Measurements from ENCODE around the gene CDYL2. TPM values are rescaled to one million over a fixed set of nuclear protein-coding genes. Genes with fewer than 3 reads are reported as not detected.

Gene CDYL2
- total and polyA plus RNA-seq, 7 donors: 0.23 to 2.2 (median 1.0) TPM

DNA sequence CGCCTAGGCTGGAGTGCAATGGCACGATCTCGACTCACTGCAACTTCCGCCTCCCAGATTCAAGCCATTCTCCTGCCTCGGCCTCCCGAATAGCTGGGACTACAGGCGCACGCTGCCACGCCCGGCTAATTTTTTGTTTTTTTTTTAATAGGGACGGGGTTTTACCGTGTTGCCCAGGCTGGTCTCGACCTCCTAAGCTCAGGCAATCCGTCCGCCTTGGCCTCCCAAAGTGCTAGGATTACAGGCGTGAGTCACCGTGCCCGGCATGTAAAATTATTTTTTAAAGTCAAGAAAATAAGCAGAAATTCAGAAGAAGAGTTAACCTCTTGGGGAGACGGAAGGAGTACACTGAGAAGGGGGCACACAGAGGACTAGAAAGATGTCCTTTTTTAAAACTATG is 27.5 kb downstream of the CDYL2 start:
- Histone ChIP-seq H3K36me3 (ENCODE audit: insufficient read depth in 1 of 2, low read depth in 1 of 2) (no peaks in the 10 kb centered on the region), H3K27me3 (ENCODE audit: insufficient read depth in 3 of 3, low read length in 2 of 3) (no peaks in the 10 kb centered on the region), H3K9me3 (peaks cover 14% of the 10 kb centered on the region), H3K4me1 (no peaks in the 10 kb centered on the region), H3K27ac (no peak overlapping the region), H3K4me3 (no peak overlapping the region)
- intact Hi-C loops (cut with DNase I): no loop called here
- ATAC-seq: no peak
- DNase-seq: no peak
- TF ChIP-seq, protein P1, sequence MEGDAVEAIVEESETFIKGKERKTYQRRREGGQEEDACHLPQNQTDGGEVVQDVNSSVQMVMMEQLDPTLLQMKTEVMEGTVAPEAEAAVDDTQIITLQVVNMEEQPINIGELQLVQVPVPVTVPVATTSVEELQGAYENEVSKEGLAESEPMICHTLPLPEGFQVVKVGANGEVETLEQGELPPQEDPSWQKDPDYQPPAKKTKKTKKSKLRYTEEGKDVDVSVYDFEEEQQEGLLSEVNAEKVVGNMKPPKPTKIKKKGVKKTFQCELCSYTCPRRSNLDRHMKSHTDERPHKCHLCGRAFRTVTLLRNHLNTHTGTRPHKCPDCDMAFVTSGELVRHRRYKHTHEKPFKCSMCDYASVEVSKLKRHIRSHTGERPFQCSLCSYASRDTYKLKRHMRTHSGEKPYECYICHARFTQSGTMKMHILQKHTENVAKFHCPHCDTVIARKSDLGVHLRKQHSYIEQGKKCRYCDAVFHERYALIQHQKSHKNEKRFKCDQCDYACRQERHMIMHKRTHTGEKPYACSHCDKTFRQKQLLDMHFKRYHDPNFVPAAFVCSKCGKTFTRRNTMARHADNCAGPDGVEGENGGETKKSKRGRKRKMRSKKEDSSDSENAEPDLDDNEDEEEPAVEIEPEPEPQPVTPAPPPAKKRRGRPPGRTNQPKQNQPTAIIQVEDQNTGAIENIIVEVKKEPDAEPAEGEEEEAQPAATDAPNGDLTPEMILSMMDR (IDR thresholded peaks at IDR 0.05): no peak
- 80 to 85% (median 84%) methylated on average over 19 of the region's 19 CpGs for WGBS, 3 donors

DNA sequence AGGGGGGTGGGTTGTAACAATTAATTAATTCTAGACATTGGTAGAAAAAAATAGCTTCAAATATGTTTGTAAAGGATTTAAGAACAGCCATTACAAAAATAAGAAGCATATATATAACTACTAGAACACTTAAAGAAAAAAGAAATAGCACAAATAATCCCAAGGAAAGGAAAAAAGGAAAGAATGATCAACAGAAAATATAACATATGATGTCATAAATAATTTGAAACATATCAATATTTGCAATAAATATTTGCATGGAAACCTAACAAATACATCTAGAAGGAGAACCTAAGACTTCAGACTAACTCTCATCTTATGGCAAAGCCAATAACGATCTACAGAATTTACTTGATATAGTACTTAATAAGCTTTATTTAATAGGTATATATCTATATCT is 28.9 kb downstream of the CDYL2 start:
- Histone ChIP-seq H3K27ac (no peak overlapping the region), H3K4me1 (no peaks in the 10 kb centered on the region), H3K27me3 (ENCODE audit: insufficient read depth in 3 of 3, low read length in 2 of 3) (no peaks in the 10 kb centered on the region), H3K9me3 (peaks cover 17% of the 10 kb centered on the region), H3K4me3 (no peak overlapping the region), H3K36me3 (ENCODE audit: insufficient read depth in 1 of 2, low read depth in 1 of 2) (no peaks in the 10 kb centered on the region)
- ATAC-seq: no peak
- TF ChIP-seq, protein P1 (IDR thresholded peaks at IDR 0.05): no peak
- intact Hi-C loops (cut with DNase I): no loop called here
- 92 to 98% (median 98%) methylated on average over 1 of the region's 1 CpG for WGBS, 3 donors
- DNase-seq: no peak

DNA sequence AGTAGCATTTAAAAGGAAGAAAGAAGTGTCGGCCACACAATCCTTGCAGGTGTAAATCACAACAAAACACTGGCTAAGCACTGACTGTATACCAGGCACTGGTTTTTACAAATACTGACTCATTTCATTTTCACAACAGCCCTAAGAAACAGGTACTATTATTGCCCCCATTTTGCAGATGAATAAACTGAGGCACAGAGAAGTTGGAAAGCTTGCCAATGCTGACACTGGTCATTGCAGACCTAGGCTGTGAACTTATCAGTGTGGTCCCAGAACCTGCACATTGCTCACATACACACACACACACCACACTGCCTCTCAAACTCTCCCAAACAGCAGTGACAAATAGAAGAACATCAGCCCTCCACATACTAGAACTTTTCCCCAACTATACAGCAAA is 37.6 kb downstream of the CDYL2 start:
- Histone ChIP-seq H3K4me3 (no peak overlapping the region), H3K4me1 (no peaks in the 10 kb centered on the region), H3K27ac (no peak overlapping the region), H3K27me3 (ENCODE audit: insufficient read depth in 3 of 3, low read length in 2 of 3) (no peaks in the 10 kb centered on the region), H3K9me3 (peaks cover 22% of the 10 kb centered on the region), H3K36me3 (ENCODE audit: insufficient read depth in 1 of 2, low read depth in 1 of 2) (no peaks in the 10 kb centered on the region)
- intact Hi-C loops (cut with DNase I): no loop called here
- 80 to 90% (median 87%) methylated on average over 1 of the region's 1 CpG for WGBS, 3 donors
- DNase-seq (no peak), ATAC-seq (no peak)
- TF ChIP-seq, protein P1 (IDR thresholded peaks at IDR 0.05): no peak

DNA sequence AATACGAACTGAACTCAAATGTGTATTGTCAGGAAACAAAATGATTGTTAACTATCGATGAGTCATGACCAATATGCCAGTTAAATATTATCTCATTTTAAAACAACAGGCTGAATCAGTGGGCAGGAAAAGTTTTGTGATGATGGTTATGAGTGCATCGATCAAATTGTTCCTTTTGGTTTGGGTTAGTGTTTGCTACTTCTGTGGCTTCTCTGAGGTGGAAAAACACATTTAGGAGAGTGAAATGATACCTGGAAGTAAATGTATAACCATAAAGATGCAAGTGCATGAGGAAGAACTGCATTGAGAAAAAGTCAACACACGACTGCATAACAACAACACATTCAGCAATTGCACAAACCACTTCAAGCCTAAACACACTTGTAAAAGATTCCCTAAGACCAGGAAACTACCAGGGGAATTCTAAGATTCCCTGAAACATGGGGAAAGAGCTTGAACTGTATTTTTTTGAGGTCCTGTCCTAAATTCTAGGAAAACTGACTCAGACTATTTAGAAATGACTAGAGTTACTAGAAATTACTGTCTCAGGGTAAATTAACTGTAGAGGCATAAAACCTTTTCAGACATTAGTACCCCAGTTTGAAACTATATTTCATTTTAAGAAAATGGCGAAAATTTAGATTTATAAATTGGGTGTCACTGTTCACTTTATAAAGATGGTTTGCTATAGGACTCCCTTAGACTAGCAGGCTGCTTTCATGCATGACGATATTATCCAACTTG is 44.8 kb downstream of the CDYL2 start:
- Histone ChIP-seq H3K36me3 (ENCODE audit: insufficient read depth in 1 of 2, low read depth in 1 of 2) (no peaks in the 10 kb centered on the region), H3K9me3 (no peaks in the 10 kb centered on the region), H3K4me1 (no peaks in the 10 kb centered on the region), H3K4me3 (no peak overlapping the region), H3K27me3 (ENCODE audit: insufficient read depth in 3 of 3, low read length in 2 of 3) (no peaks in the 10 kb centered on the region), H3K27ac (no peak overlapping the region)
- ATAC-seq (no peak), DNase-seq (no peak)
- TF ChIP-seq, protein P1 (IDR thresholded peaks at IDR 0.05): no peak
- intact Hi-C loops (cut with DNase I): no loop called here
- 79 to 86% (median 83%) methylated on average over 6 of the region's 6 CpGs for WGBS, 3 donors

DNA sequence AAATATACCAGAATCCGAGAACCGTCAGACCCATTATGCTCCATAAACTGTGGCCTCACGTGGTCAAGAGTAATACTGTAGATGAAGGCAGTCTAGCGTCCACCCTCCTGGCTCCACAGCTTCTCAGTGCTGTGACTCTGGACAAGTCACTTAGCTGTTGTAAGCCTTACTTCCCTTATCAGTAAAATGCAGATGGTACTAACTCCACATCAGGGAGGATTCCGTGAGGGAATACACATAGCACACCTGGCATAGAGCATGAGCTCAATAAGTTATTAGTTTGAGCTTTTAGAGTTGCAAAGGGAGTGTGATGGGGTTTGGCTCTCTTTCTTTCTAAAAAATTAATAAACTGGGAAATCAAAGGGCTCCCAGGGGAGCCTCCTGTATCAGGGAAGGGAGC is 49.9 kb downstream of the CDYL2 start:
- WGBS, 3 donors: 88 to 90% (median 88%) methylated on average over 5 of the region's 5 CpGs
- DNase-seq: no peak
- Histone ChIP-seq H3K9me3 (no peaks in the 10 kb centered on the region), H3K36me3 (ENCODE audit: insufficient read depth in 1 of 2, low read depth in 1 of 2) (no peaks in the 10 kb centered on the region), H3K27ac (no peak overlapping the region), H3K4me1 (no peaks in the 10 kb centered on the region), H3K27me3 (ENCODE audit: insufficient read depth in 3 of 3, low read length in 2 of 3) (no peaks in the 10 kb centered on the region), H3K4me3 (no peak overlapping the region)
- TF ChIP-seq, protein P1 (IDR thresholded peaks at IDR 0.05): no peak
- intact Hi-C loops (cut with DNase I): no loop called here
- ATAC-seq: no peak
